BJ (cell line): ENCODE data around the gene YLPM1. TPM values are rescaled to one million over a fixed set of nuclear protein-coding genes. Genes with fewer than 3 reads are reported as not detected.

Experiments used
- CTCF ChIA-PET: fragments of 350-600 bp; formaldehyde crosslinking; extraction: SDS; loops from one replicate; lab custom pipeline; 2021; ENCODE audit warnings: antibody characterized with exemption, inconsistent platforms; lab: Yijun Ruan, JAX
- POLR2A ChIA-PET: fragments of 300-600 bp; sonication (Branson Sonifier 250); formaldehyde crosslinking; extraction: SDS; loops from one replicate; lab custom pipeline; 2021; ENCODE audit warnings: antibody characterized with exemption; lab: Charles Lee
- DNase-seq: peaks from one replicate; pipeline ENCODE4 v3.0.0-alpha.2; 2011; ENCODE audit warnings: low read depth
- H3K27me3 ChIP-seq: 2 replicates; pipeline ENCODE4 v1.6.0; 2011; ENCODE audit warnings: low read length; ENCODE audit not compliant: control insufficient read depth, insufficient read depth
- H3K36me3 ChIP-seq: 2 replicates; pipeline ENCODE4 v1.5.1; 2011; ENCODE audit warnings: low read length; ENCODE audit not compliant: control insufficient read depth, insufficient read depth
- H3K4me3 ChIP-seq: 2 replicates; pipeline ENCODE4 v1.5.1; 2011; ENCODE audit warnings: low read depth, mild to moderate bottlenecking, control low read depth, low read length
- CTCF ChIP-seq: IDR thresholded peaks from 2 replicates; pipeline ENCODE4 v1.5.1; 2011; ENCODE audit warnings: low read depth, mild to moderate bottlenecking, control low read depth, inconsistent platforms, low read length, moderate library complexity; ENCODE audit not compliant: insufficient read depth
- polyA plus RNA-seq: library from polyadenylated mRNA; depleted of rRNA; stranded (reverse); fragments of >200 nt; gene quantifications from 2 replicates; pipeline ENCODE4 v1.2.3, GENCODE V29; 2011

The YLPM1 gene
- polyA plus RNA-seq, 1 experiment = 5.5 TPM

DNA sequence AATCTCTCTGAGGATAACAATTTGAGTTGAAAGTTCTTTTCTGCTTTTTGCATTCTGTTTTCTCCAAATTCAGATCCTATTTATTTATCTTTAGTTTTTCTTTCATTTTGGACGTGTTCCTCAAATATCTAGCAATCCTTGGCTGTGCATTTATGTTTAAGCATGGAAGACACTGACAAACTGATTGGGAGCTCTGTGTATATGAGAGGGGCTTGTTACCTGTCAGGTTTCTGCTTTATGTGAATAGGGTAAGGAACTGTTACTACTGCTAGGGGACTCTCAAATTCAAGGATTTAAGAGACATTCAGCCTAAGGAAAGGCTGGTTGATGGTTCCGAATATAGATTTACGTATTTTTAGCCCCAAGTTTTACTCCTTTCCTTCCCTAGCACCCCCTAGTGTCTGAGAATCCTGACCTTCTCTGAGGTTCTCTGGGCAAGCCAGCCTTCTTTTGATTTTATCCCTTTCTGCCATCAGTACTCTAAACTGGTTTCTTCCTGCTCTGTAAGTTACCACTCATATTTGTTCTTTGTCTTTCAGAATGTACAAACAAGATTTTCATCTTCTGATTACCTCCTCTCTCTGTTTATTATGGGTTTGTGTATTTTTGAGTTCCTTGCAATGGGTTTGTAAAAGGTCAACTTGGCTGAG lies 30.5 kb downstream of the YLPM1 start:
- ChIA-PET CTCF (interaction anchor here (0.6 to 2.2 kb wide), 4 partner anchors 11 to 185 kb away, joined by 3 to 7 read pairs (median 5); no protein-coding TSS in a partner anchor), POLR2A (interaction anchor here (0.6 kb wide), 1 partner anchor 262 kb away, joined by 3 read pairs; no protein-coding TSS in a partner anchor)
- no peak for DNase-seq
- peak; percentile 44 for TF ChIP-seq CTCF
- no peaks in the 10 kb centered on the region; the same call in 1 of the 2 replicates for H3K36me3 ChIP-seq
- H3K27me3 ChIP-seq = no peaks in the 10 kb centered on the region
- H3K4me3 ChIP-seq = no peak overlapping the region

- DNase-seq = no peak
- CTCF ChIA-PET = interaction anchor here (1.5 to 2.2 kb wide), 2 partner anchors 9 to 186 kb away, joined by 6 to 7 read pairs; no protein-coding TSS in a partner anchor
- POLR2A ChIA-PET = no interaction called here
- no peak for TF ChIP-seq CTCF
- H3K27me3 ChIP-seq = no peaks in the 10 kb centered on the region
- no peak overlapping the region for H3K4me3 ChIP-seq
- H3K36me3 ChIP-seq = no peaks in the 10 kb centered on the region; the same call in 1 of the 2 replicates
Measured at GRCh38 chr14:74794947-74795346, 31.8 kb downstream of the YLPM1 start.

DNA sequence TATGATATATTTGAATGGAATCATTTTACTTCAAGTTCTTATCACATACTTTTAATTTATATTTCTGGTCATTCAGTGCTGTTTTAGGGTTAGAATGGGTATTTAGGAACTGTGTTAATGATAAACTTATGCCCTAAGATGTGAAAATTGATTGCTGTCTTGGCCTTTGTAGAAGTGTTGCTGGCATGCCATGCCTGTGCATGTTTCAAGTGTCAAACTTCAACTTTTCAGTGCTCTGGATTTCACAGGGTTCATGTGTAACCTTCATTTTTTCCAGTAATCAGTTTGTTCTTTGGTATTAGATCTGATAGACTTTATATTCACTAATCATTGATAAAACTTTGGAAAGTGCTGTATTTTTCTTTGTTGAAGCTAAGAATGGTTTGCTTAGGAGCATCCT lies 36.6 kb downstream of the YLPM1 start:
- no peak for DNase-seq
- peaks cover 2% of the 10 kb centered on the region; the same call in 1 of the 2 replicates for H3K36me3 ChIP-seq
- ChIA-PET POLR2A (no interaction called here), CTCF (interaction anchor here (1.2 to 7.9 kb wide), 2 partner anchors 12 to 189 kb away, joined by 4 to 117 read pairs; partner anchors contain the start of gene LTBP2)
- no peak for TF ChIP-seq CTCF
- H3K27me3 ChIP-seq = no peaks in the 10 kb centered on the region
- H3K4me3 ChIP-seq = no peak overlapping the region

- peaks cover 2% of the 10 kb centered on the region; the same call in 1 of the 2 replicates for H3K36me3 ChIP-seq
- CTCF ChIA-PET = interaction anchor here (0.9 to 7.9 kb wide), 3 partner anchors 11 to 190 kb away, joined by 3 to 117 read pairs (median 4); partner anchors contain the start of gene LTBP2
- TF ChIP-seq CTCF = no peak
Measured at GRCh38 chr14:74800780-74801179, 37.7 kb downstream of the YLPM1 start.

GRCh38 chr14:74801396-74801795 lies 38.3 kb downstream of the YLPM1 start:
- POLR2A ChIA-PET = interaction anchor here (0.6 kb wide), 1 partner anchor 163 kb away, joined by 3 read pairs; no protein-coding TSS in a partner anchor

More at GRCh38 chr14:74800780-74801179, 37.7 kb downstream of the YLPM1 start:
- Histone ChIP-seq H3K27me3 (no peaks in the 10 kb centered on the region), H3K4me3 (no peak overlapping the region)
- POLR2A ChIA-PET = interaction anchor here (0.6 kb wide), 1 partner anchor 163 kb away, joined by 3 read pairs; no protein-coding TSS in a partner anchor
- DNase-seq = no peak

More at GRCh38 chr14:74801396-74801795, 38.3 kb downstream of the YLPM1 start:
- Histone ChIP-seq H3K36me3 (peaks cover 2% of the 10 kb centered on the region), H3K4me3 (no peak overlapping the region), H3K27me3 (no peaks in the 10 kb centered on the region)
- CTCF ChIA-PET = interaction anchor here (0.7 to 7.9 kb wide), 5 partner anchors 10 to 270 kb away, joined by 3 to 117 read pairs (median 4); partner anchors contain the start of gene LTBP2
- DNase-seq = no peak
- TF ChIP-seq CTCF = no peak
